NCI-H1092 treated with DMSO at 0.1 percent for 48 hours (cell line): Measurements from ENCODE around the gene GTF2IRD1.
"Not testable (repeated sequence)": the region's sequence is repeated elsewhere in the genome, so short reads cannot be mapped to it uniquely, and the experiment has no call there.

ENCODE experiments used
- DNase-seq: peaks from one replicate; lab custom pipeline; 2025; lab: John Stamatoyannopoulos, UW

GTF2IRD1 gene

DNA sequence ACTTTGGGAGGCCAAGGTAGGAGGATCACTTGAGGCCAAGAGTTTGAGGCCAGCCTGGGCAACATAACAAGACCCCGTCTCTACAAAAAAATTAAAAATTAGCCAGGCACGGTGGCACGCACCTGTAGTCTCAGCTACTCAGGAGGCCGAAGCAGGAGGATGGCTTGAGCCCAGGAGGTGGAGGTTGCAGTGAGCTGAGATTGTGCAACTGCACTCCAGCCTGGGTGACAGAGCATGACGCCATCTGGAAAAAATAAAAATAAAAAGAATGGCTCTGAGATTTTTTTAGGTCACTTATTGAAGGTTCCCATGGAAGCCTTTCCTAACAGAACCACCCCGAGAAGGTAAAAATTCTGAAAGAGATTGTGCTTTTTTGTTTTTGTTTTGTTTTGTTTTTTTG, 109.9 kb downstream of the GTF2IRD1 start:
- not testable (repeated sequence) for DNase-seq

DNA sequence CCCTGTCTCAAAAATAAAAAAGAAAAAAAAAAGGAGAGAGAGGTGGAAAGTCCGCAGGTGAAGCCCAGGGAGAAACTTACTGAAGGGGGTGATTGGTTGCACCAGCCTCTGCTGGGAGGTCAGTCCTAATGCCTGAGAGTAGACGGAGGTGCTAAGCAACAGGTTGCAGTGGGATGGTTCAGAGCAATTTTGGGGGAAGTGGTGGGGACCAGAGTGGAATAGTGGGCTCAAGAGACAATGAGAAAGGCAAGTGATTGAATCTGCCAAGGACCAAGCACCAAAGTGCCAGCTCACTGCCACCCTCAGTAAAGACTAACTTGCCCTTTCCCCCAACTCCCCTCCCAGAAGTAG, 113.6 kb downstream of the GTF2IRD1 start:
- no peak for DNase-seq

DNA sequence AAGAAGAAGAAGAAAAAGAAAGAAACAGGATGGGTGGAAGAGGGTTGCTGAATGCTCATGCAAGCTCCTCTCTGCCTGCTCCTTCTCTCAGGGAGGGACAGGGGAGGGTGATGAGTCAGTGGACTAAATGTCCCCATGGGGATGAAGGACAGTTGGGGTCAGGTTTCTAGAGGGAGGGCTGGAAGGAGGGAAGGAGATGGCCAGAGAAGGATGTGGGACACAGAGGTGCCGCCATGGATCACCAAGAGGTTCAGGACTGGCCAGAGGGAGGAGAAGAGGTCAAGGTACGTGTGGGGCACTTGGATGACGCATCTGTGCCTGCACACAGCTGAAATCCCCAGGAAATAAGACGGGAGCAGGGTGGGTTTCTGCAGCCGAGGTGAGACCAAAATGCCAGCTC, 115.0 kb downstream of the GTF2IRD1 start:
- DNase-seq = no peak

DNA sequence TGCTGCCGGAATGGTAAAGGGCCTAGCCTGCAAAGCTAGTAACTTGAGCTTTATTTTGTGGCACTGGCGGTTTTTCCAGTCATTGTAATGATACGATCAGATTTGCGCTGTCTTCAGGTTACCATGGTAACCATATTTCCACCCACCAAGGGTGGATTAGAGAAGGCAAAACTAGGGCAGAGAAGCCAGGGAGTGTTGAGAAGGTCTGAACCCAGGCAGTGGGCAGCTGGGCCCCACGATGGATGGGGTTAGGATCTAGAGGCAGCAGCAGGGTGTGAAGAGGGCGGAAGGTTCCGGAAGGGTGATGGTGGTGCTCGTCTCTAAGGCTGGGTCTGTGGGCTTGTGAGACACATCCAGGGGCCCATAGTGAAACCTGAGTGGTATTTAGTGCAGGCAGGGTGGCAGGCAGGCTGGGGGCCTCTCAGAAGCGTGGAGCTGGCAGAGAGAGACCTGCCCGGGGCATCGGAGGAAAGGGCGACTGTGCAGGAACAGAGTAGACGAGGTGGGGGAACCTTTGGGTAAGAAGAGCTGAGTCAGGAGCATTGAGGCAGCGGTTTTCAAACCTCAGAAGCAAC, 115.9 kb downstream of the GTF2IRD1 start:
- DNase-seq = no peak

DNA sequence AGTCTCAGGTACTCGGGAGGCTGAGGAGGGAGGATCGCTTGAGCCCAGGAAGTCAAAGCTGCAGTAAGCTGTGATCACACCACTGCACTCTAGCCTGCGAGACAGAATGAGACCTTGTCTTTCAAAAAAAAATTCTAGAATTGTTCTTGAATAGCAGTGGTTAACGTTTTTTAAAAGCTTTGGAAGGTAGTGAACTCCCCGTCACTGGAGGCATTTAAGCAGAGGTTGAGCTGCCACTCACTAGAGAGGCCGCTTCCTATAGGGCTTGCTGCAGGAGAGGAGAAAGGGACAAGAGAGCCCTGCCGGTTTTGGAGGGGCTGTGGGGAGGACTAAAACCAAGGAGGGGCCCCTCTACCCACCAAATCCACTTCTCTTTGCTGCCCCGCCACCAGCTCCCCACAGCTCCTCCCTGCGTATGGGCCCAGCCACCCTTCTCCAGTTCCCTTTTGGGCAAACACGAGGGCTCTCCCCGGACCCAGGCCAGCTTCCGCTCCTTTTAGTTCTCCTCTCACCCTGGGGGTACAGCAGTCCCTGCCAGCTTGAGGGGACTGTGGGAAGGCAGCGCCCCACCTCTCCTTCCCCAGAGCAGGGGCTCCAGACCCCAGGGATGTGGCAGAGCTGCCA, 116.9 kb downstream of the GTF2IRD1 start:
- no peak for DNase-seq

DNA sequence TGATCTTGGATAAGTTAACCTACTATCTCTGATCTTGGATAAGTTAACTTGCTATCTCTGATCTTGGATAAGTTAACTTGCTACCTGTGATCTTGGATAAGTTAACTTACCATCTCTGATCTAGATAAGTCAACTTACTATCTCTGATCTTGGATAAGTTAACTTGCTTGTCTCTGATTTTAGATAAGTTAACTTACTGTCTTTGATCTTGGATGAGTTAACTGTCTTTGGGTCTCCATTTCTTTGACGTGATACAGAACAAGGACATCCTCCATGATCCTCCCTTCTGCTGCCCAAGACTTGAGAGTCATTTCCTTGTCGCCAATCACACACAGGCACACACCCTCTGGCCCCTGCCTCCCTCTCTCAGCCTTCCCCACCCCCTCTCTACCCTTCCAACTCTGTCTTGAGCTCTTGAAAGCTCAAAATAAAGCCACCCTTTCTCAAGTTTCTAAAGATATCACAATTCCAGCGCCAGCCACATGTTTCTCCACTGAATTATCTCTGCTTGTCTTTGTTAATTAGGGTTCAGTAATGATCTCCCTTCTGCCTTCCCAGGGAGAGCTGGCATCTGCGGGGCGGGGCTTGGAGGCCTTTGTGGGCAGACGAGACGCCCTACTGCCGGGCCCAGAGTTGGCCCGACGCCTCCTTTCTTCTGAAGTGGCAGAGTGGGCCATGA, 118.7 kb downstream of the GTF2IRD1 start:
- DNase-seq = no peak

DNA sequence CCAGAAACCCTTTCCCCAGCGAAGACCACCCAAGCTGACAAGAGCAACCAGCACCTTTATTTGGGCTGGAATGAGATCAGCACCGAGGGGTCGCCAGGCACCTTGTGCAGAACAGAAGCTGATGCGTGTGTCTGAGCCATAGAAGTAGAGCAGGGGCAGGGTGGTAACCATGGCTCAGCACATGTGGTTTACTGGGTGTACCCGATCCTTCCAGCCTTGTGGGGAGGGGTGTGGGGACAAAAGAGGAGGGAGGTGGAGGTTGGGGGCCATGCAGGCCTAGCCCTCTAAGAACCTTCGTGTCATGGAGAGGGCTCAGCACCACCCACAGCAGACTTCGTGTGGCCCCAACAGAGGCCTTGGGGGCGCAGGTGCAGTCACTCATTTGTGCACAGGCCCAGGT, 119.8 kb downstream of the GTF2IRD1 start:
- DNase-seq = no peak

DNA sequence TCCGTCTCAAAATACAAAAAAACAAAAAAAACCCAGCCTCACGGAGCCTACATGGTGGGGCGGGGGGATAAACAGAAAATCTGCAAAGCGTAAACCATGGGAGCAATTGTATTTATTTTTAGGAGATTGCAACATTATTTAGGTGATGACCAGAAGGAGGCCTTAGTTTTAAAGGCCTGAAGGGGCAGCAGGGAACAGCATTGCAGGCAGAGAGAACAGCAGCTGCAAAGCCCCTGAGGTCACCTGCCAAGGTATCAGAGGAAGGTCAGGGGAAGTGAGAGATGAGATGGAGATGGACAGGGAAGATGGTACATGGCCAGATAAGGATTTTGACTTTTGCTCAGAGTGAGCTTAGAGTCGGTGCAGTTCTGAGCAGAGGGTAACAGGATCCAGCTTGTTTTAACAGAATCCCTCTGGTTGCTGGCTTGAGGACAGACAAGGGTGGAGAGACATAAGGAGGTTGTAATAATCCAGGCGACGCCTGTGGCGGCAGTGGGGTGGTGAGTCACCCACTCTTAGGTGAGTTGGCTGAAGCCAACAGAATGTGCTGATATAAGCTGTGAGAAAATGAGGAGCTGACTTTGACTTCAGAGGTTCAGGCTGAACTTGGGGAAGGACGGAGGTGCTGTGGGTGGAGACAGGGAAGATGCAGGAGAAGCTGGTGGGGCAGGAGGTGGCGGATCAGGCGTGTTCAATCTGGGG, 121.5 kb downstream of the GTF2IRD1 start:
- no peak for DNase-seq

DNA sequence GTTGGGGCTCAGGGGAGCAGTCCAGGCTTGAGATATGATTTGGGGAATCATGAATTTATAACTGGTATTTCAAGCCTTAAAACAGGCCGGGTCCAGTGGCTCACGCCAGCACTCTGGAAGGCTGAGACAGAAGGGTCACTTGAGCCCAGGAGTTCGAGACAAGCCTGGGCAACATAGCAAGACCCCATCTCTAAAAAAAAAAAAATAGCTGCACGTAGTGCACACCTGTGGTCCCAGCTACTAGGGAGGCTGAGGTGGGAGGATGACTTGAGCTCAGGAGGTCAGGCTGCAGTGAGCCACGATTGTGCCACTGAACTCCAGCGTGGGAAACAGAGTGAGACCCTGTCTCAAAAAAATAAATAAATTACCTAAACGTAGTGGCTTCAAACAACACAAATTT, 122.1 kb downstream of the GTF2IRD1 start:
- no peak for DNase-seq

DNA sequence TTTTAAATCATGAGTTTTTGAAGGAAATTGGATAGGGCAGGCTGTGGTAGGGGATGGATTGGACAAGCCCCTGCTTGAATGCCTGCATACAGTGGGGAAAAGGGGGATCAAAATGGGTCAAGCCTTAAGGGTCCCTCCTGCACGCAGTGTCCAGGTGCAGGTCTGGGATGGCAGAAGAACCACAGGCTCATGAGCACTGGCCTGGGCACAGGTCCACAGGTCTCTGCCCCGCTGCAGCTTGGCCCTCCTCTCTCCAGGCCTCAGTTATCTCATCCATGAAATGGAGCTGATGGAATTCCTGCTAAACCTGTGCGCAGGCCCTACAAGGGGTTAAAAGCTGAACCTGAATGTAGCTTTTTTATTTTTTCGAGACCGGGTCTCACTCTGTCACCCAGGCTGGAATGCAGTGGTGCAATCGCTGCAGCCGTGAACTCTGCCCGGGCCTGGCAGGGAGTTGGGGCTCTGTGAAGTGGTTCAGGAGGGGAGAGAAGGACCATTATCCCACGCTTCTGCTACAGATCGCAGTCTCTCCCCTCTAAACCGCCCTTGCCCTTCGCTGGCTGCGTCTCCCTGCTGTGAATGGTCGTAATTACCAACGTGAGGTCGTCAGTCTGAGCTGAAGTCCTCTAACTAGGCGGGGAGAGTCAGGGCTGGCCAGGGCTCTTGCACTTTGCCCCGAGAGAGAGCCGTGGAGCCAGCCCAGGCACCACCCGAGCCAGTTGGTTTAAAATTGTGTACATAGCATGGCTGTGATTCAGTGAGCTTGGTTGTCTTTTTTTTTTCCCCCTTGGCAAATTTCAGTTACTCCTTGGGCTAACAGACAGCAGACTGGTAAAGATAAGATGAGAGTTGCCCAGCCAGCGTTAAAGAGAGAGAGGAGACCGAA, 126.3 kb downstream of the GTF2IRD1 start:
- no peak for DNase-seq

DNA sequence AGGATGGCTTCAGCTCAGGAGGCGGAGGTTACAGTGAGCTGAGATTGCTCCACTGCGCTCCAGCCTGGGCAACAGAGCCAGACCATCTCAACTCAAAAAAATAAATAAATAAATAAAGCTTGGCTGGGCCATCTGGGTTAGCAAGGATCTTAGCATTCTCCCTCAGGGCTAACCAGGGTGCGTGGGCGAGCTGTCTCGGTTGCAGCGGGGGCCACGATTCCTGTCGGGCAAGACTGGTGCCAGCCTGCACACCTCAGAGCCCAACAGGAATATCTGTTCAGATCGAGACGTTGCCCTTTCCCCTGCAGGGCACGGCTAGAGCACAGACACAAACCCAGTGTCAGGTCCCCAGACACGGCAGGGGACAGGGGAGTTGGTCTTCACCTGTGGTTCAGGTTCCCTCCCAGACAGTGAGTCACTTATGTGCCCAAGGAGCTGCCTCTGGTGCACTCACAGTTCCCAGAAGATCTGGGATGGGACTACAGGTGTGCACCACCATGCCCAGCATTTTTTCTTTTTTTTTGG, 128.3 kb downstream of the GTF2IRD1 start:
- DNase-seq = no peak

DNA sequence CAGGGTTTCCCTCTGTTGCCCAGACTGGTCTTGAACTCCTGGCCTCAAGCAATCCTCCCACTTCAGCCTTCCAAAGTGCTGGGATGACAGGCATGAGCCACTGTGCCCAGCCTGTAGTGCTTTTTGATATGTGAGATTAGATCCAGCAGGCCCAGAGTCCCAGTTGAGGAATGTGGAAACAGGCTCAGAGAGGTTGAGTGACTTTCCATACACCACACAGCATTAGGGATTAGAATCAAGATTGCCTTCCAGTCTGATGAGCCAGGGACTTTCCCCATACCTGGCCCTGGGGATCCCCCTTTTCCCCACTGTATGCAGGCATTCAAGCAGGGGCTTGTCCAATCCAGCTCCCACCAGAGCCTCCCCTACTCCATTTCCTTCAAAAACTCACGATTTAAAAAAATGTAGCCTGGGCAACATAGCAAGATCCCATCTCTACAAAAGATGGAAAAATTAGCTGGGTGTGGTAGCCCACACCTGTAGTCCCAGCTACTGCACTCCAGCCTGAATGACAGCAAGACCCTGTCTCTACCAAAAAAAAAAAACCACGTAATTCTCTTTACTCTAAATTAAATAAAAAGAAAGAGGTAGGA, 128.8 kb downstream of the GTF2IRD1 start:
- no peak for DNase-seq

DNA sequence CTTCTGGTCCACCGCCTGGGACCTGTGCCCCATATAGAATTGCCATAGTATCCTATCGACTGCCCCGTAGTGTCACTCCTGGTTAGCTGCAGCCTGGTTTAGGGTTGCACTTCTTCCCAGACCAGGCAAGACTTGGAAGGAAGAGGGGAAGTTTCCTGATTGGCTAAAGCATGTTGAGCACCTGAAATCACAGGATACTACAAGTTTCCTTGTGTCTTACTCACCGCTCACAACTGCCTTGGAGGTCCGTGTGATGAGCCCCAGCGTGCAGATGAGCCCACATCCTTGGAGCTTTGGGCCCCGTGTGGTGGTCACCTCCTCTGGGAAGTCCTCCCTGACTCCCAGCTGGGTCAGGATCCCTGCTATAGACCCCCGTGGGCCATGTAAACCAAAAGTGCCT, 129.9 kb downstream of the GTF2IRD1 start:
- no peak for DNase-seq

DNA sequence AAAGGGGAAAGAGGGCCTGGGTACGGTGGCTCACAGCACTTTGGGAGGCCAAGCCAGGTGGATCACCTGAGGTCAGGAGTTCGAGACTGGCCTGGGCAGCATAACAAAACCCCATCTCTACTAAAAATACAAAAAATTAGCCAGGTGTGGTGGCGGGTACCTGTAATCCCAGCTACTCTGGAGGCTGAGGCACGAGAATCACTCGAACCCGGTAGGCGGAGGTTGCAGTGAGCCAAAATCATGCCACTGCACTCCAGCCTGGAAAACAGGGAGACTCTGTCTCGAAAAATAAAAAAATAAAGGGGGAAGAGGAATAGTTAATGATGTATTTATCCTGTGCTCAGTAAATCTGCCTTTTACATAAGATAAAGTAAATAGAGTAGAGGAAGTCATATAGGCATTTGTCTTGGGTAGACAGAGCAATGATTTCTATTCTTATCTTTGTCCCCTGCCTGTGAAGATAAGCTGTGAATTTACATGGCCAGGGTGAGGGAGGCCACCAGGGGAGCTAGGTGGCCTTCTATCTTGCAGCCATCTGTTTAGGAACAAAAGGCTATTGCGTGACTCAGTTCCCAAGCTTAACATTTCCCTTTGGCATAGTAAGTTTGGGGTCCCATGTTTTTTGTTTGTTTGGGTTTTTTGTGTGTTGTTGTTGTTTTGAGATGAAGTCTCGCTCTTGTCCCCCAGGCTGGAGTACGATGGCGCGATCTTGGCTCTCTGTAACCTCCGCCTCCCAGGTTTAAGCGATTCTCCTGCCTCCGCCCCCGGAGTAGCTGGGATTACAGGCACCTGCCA, 130.7 kb downstream of the GTF2IRD1 start:
- no peak for DNase-seq

DNA sequence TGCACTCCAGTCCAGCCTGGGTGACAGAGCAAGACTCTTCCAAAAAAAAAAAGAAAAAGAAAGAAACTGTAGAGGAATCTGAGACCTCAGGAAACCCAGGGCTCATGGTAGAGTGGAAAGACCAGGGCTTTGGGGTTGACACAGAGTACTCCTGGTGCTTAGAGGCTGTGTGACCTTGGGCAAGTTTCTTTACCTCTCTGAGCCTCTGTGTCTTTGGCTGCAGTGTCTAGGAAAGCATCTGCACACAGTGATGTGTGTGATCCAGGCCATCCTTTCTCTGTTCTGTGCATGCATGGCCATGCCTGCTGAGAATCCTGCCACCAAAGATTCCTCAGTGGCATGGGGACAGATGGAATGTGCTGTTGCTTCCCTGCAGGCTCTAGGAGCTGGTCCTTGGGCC, 132.1 kb downstream of the GTF2IRD1 start:
- DNase-seq = no peak

DNA sequence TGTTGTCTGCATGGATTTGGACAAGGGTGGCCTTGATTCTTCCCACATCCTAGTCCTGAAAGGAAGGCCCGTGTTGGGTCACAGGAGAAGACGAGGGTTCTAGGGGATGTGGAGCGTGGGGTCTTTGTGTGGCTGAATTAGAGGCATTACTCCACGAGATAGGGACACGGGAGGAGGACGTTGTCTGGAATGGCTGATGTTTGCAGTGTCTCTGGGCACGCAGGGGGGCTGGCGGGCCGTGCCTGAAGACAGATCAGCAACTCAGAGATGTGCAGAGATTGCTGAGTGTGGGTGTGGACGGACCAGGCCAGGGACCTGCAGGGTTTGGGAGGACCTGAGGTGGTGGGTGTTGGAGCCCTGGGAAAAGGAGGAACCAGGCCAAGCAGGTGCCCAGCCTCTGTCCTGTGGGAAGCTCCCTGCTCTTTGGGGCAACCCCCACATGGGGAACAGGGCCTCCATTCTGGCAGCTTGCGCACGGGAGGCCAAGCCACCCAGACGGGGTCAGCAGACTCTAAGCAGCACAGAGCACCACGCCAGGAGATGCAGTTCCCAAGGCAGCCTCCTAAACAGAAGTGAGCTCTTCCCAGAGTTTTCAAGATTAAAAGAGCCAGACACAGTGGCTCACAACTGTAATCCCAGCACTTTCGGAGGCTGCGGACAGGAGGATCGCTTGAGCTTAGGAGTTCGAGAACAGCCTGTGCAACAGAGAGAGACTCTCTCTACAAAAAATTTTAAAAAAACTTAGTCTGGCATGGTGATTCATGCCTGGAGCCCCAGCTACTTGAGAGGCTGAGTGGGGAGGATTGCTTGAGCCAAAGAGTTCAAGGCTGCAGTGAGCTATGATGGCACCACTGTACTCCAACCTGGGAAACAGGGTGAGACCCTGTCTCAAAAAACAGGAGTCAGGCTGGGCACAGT, 132.8 kb downstream of the GTF2IRD1 start:
- DNase-seq = no peak

DNA sequence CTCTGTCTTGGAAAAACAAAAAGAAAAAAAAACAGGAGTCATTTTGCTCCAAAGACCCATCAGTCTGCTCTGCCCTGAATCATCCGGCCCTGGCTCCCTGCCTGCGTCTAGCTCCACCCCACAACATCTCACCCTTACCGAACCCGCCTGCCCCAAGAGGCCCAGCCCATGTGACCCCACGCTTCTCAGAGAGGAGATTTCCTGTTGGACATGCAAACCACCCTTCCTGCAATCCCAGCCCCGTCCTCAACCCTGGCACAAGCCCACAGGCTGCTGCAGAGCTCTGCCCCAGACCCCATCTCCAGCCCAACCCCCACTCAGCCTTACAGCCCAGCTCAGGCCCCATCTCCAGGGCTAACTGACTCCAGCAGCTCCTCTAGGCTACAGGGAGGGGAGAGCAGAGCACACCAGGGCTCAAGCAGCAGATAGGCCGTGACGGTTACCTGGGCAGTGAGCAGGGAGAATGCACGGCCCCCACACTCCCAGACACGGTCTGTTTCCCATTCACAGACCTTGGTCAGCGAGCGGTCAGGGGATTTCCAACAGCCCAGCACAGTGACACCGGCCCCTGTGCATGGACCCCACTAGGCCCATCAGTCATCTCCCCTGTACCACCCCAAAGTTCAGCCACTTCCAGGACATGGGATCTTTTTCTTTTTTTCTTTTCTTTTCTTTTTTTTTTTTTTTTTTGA, 133.9 kb downstream of the GTF2IRD1 start:
- DNase-seq = no peak

DNA sequence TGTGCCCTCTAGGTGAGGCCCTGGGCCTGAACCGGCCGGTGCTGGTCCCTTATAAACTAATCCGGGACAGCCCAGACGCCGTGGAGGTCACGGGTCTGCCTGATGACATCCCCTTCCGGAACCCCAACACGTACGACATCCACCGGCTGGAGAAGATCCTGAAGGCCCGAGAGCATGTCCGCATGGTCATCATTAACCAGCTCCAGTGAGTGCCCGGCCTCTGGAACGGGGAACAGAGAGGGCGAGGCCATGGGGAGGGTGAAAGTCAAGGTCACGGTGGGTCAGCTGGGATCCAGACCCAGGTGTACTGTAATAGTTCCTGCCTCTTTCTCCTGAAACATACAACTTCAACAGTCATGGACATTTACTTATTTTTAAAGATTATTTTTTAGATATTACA, 137.1 kb downstream of the GTF2IRD1 start:
- DNase-seq = no peak

DNA sequence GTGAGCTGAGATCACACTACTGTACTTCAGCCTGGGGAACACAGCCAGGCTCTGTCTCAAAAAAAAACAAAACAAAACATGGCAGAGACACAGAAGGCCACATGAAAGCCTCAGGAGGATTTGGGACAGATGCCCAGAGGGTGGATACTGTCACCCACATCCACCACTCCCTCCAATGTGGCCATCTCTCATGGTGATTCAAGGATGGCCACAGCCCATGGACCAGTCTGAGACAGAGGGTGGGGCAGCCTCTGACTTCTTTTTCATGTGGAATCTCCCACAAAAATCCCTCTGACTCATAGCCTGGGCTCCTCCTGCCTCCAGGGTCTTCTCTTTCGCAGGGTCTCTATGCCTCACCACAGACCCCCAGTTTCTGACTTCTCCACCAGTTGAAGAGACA, 144.9 kb downstream of the GTF2IRD1 start:
- no peak for DNase-seq
